Gastroesophageal sphincter (tissue), 3 donors: Measurements from ENCODE around the gene TMEM202.

Experiments
- CTCF ChIP-seq, 4 experiments: fragments of 200-600 bp in 2 of 4; fragments of 450-650 bp in 2 of 4; sonication (generic) in 1 of 4; IDR thresholded peaks; one replicate each; pipeline ENCODE4 v1.5.1; 2017 to 2019; ENCODE audit warnings: antibody characterized with exemption in 4 of 4, mild to moderate bottlenecking in 2 of 4, moderate library complexity in 2 of 4
- EP300 ChIP-seq: sonication (generic); formaldehyde crosslinking; IDR thresholded peaks from one replicate; pipeline ENCODE4 v1.6.1; 2017; ENCODE audit warnings: antibody characterized with exemption, mild to moderate bottlenecking
- POLR2A ChIP-seq, 2 donors: fragments of 450-650 bp; IDR thresholded peaks; one replicate each; pipeline ENCODE4 v1.6.1; 2017; ENCODE audit warnings: antibody characterized with exemption in 2 of 2, mild to moderate bottlenecking in 2 of 2, moderate library complexity in 1 of 2
- POLR2AphosphoS5 ChIP-seq: sonication (generic); formaldehyde crosslinking; IDR thresholded peaks from one replicate; pipeline ENCODE4 v1.6.1; 2017; ENCODE audit warnings: antibody characterized with exemption

- no peak for TF ChIP-seq CTCF (IDR thresholded peaks at IDR 0.05)
- TF ChIP-seq POLR2AphosphoS5, result no peak
- no peak for TF ChIP-seq EP300
- no peak for TF ChIP-seq POLR2A (IDR thresholded peaks at IDR 0.05)
Measured at GRCh38 chr15:72415304-72415703, 17.2 kb downstream of the TMEM202 start.
